HepG2 (cell line): ENCODE measurements around the gene F7. TPM values are rescaled to one million over a fixed set of nuclear protein-coding genes. Genes with fewer than 3 reads are reported as not detected.
A peak's percentile ranks its signal among the peaks of the same experiment; 100 is the strongest.

ENCODE experiments used
- CEBPG ChIP-seq: IDR thresholded peaks from 2 replicates; pipeline ENCODE4 v1.6.1; 2016
- CREB3 ChIP-seq: sonication (generic); formaldehyde crosslinking; IDR thresholded peaks from 2 replicates; pipeline ENCODE4 v1.5.0; 2020; ENCODE audit warnings: missing genetic modification reagents
- DDIT3 ChIP-seq: sonication (generic); formaldehyde crosslinking; IDR thresholded peaks from 2 replicates; pipeline ENCODE4 v1.4.0; 2020; ENCODE audit warnings: mild to moderate bottlenecking, missing genetic modification reagents
- FOXC1 ChIP-seq: sonication (generic); formaldehyde crosslinking; IDR thresholded peaks from 2 replicates; pipeline ENCODE4 v1.8.0; 2022; ENCODE audit warnings: mild to moderate bottlenecking, missing genetic modification reagents, borderline replicate concordance
- HOMEZ ChIP-seq: IDR thresholded peaks from 2 replicates; pipeline ENCODE4 v1.6.1; 2016; ENCODE audit warnings: low read depth
- MEIS2 ChIP-seq: sonication (generic); formaldehyde crosslinking; IDR thresholded peaks from 2 replicates; pipeline ENCODE4 v1.9.0; 2021; ENCODE audit warnings: mild to moderate bottlenecking, missing genetic modification reagents
- MIXL1 ChIP-seq: IDR thresholded peaks from 2 replicates; pipeline ENCODE4 v1.6.1; 2016
- MLLT10 ChIP-seq: sonication (generic); formaldehyde crosslinking; IDR thresholded peaks from 2 replicates; pipeline ENCODE4 v1.4.0; 2020; ENCODE audit warnings: missing genetic modification reagents
- PREB ChIP-seq: sonication (generic); formaldehyde crosslinking; IDR thresholded peaks from 2 replicates; pipeline ENCODE4 v1.4.0; 2020; ENCODE audit warnings: missing genetic modification reagents
- RNF219 ChIP-seq: sonication (generic); formaldehyde crosslinking; IDR thresholded peaks from 2 replicates; pipeline ENCODE4 v1.5.0; 2020; ENCODE audit warnings: mild to moderate bottlenecking, missing genetic modification reagents
- SETDB1 ChIP-seq: sonication (generic); formaldehyde crosslinking; IDR thresholded peaks from 2 replicates; pipeline ENCODE4 v1.5.1; 2020; ENCODE audit warnings: missing genetic modification reagents, mild to moderate bottlenecking, borderline replicate concordance
- SPEN ChIP-seq: sonication (generic); formaldehyde crosslinking; IDR thresholded peaks from 2 replicates; pipeline ENCODE4 v1.5.1; 2020; ENCODE audit warnings: low read depth, mild to moderate bottlenecking, missing genetic modification reagents
- SRY ChIP-seq: sonication (generic); formaldehyde crosslinking; IDR thresholded peaks from 2 replicates; pipeline ENCODE4 v1.8.0; 2022; ENCODE audit warnings: mild to moderate bottlenecking, missing genetic modification reagents
- ZFP37 ChIP-seq: sonication (generic); formaldehyde crosslinking; IDR thresholded peaks from 2 replicates; pipeline ENCODE4 v1.4.0; 2020; ENCODE audit warnings: missing genetic modification reagents, borderline replicate concordance
- ZNF138 ChIP-seq: sonication (generic); formaldehyde crosslinking; IDR thresholded peaks from 2 replicates; pipeline ENCODE4 v1.5.0; 2020; ENCODE audit warnings: mild to moderate bottlenecking, low read depth, missing genetic modification reagents
- ZNF253 ChIP-seq: sonication (generic); formaldehyde crosslinking; IDR thresholded peaks from 2 replicates; pipeline ENCODE4 v1.8.0; 2022; ENCODE audit warnings: mild to moderate bottlenecking, missing genetic modification reagents, borderline replicate concordance
- ZNF431 ChIP-seq: sonication (generic); formaldehyde crosslinking; IDR thresholded peaks from 2 replicates; pipeline ENCODE4 v1.9.0; 2022; ENCODE audit warnings: missing genetic modification reagents, low read depth, mild to moderate bottlenecking, borderline replicate concordance
- ZNF552 ChIP-seq: sonication (generic); formaldehyde crosslinking; IDR thresholded peaks from 2 replicates; pipeline ENCODE4 v1.9.0; 2022; ENCODE audit warnings: missing genetic modification reagents, mild to moderate bottlenecking, borderline replicate concordance
- ZNF556 ChIP-seq: sonication (generic); formaldehyde crosslinking; IDR thresholded peaks from 2 replicates; pipeline ENCODE4 v1.4.0; 2020; ENCODE audit warnings: mild to moderate bottlenecking, missing genetic modification reagents, borderline replicate concordance
- ZNF710 ChIP-seq: sonication (generic); formaldehyde crosslinking; IDR thresholded peaks from 2 replicates; pipeline ENCODE4 v1.5.0; 2020; ENCODE audit warnings: mild to moderate bottlenecking, missing genetic modification reagents, borderline replicate concordance
- ZNF761 ChIP-seq: sonication (generic); formaldehyde crosslinking; conservative IDR thresholded peaks from 2 replicates; pipeline ENCODE4 v1.4.0; 2020; ENCODE audit warnings: mild to moderate bottlenecking, missing genetic modification reagents
- polyA plus RNA-seq, 8 experiments: library from polyadenylated mRNA; depleted of rRNA in 3 of 8; stranded (reverse) in 7 of 8; unstranded in 1 of 8; fragments of >200 nt; fragmentation: Illumina TruSeq in 4 of 8; extraction: Trizol in 4 of 8; gene quantifications; 2 replicates each; pipeline versions ENCODE4 v1.2.1 to v1.2.3, GENCODE V29; 2011 to 2016; ENCODE audit warnings: low read depth in 4 of 8, missing spikeins in 1 of 8, mixed read lengths in 1 of 8; ENCODE audit not compliant: insufficient read depth in 1 of 8
- total RNA-seq, 5 experiments: library from RNA; depleted of rRNA; stranded (reverse); fragments of >200 nt; fragmentation: Illumina TruSeq; extraction: Trizol; gene quantifications; 2 replicates each; pipeline ENCODE4 v1.2.3, GENCODE V29; 2016; ENCODE audit warnings: low read depth in 1 of 5

Gene F7
- total and polyA plus RNA-seq, 2 of the 13 experiments (the other 11 are each of a cell fraction or from before 2014, with no cell fraction given) = 12.6 to 26.5 TPM

- TF ChIP-seq RNF219 (CRISPR knock-in tag) = no peak
- no peak for TF ChIP-seq MEIS2
- no peak; the same call in 1 of the 2 replicates for TF ChIP-seq ZNF431 (CRISPR knock-in tag)
- no peak for TF ChIP-seq FOXC1 (CRISPR knock-in tag)
- TF ChIP-seq ZNF552 (CRISPR knock-in tag) = no peak
- no peak; the same call in 1 of the 2 replicates for TF ChIP-seq ZNF761 (CRISPR knock-in tag)
- 0 out of 2 replicates have a peak, but pooled peaks have one; percentile 57 for TF ChIP-seq CREB3
- TF ChIP-seq ZNF710 (CRISPR knock-in tag) = peak; percentile 40; the same call in 1 of the 2 replicates
- TF ChIP-seq SRY = peak; percentile 33; the same call in 1 of the 2 replicates
- no peak; the same call in 1 of the 2 replicates for TF ChIP-seq PREB (CRISPR knock-in tag)
- no peak for TF ChIP-seq ZNF556 (CRISPR knock-in tag)
- TF ChIP-seq CEBPG (CRISPR knock-in tag) = peak; percentile 83
- TF ChIP-seq ZNF253 (CRISPR knock-in tag) = no peak
- TF ChIP-seq ZNF138 (CRISPR knock-in tag) = no peak
- no peak for TF ChIP-seq DDIT3 (CRISPR knock-in tag)
- TF ChIP-seq ZFP37 (CRISPR knock-in tag) = no peak
- no peak for TF ChIP-seq SETDB1 (CRISPR knock-in tag)
- TF ChIP-seq SPEN = peak; percentile 67; the same call in 1 of the 2 replicates
- TF ChIP-seq HOMEZ (CRISPR knock-in tag) = peak; percentile 37; the same call in 1 of the 2 replicates
- TF ChIP-seq MLLT10 (CRISPR knock-in tag) = no peak
- no peak for TF ChIP-seq MIXL1 (CRISPR knock-in tag)
Observed at GRCh38 chr13:113149711-113150549, 44.3 kb downstream of the F7 start (continued).
